Left ventricle myocardium inferior (tissue), 1 donor: ENCODE measurements around the gene STK39. TPM values are rescaled to one million over a fixed set of nuclear protein-coding genes. Genes with fewer than 3 reads are reported as not detected.

ENCODE experiments used
- total RNA-seq: library from RNA; stranded (reverse); fragmentation: NEBNext Ultra II Directional; extraction: Animal tissue kit (Norgen Biotek cat#: 25700); gene quantifications from one replicate; pipeline ENCODE4 v1.2.1, GENCODE V29; 2021
- donor health status: DM: no; HTN: yes; CAD: no; lungs with severe emphysema.

Gene STK39
- total RNA-seq, 1 donor from 2014 or later: 23.2 TPM

Other genes starting within 250 kb of the STK39 start
- 68.9 TPM for gene CERS6, start 208.7 kb upstream of the STK39 start, total RNA-seq